Measurements from ENCODE around the gene OXCT2.
A peak's percentile ranks its signal among the peaks of the same experiment; 100 is the strongest.
"Not testable (repeated sequence)": the region's sequence is repeated elsewhere in the genome, so short reads cannot be mapped to it uniquely, and the experiment has no call there.

OXCT2 gene

DNA sequence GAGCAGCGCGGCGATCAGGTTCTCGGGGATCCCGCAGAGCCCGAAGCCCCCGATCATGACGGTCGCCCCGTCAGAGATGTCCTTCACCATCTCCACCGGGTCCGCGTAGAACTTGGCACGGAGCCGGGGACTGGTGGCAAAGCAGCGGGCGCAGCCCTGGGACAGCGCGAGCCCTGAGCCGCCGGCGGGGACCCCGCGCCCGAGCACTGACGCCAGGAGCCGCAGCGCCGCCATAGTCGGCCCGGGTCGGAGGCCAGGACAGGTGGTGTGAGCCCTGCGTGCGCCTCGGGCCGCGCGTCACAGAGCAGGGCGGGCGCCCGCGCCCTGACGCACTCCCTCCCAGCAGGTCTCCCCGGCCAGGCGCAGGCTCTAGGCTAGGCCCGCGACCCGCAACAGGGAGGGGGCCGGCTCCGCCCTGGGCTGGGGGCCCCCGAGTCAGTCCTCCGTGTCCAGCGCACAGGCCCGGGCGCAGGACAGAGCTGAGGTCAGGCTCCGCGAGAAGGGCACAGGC lies at the start of gene OXCT2:
TSS of gene OXCT2 (minus strand) at position 327 of the 511 bp plus-strand sequence. CDS start at position 234, 93 bp downstream.
- DNase-seq (ENCODE audit: low spot score); in situ Hi-C loops (cut with MboI; ENCODE audit: low pct_unique_long_range_greater_than_20kb, low sequenced_read_pairs, unreplicated experiment): not testable (repeated sequence)

- no peak for TF ChIP-seq CTCF (IDR thresholded peaks at IDR 0.05; ENCODE audit: extremely low read depth, insufficient read depth, missing control alignments)
- in situ Hi-C loops (cut with MboI; ENCODE audit: low pct_unique_long_range_greater_than_20kb, low sequenced_read_pairs, unreplicated experiment): loop anchor here (10.0 kb wide), 1 partner anchor 156 kb away; no protein-coding TSS in a partner anchor
- peak; percentile 4 for DNase-seq (ENCODE audit: low spot score)
These were observed 48.1 kb upstream of the OXCT2 start for GRCh38 chr1:39819091-39819812.

DNA sequence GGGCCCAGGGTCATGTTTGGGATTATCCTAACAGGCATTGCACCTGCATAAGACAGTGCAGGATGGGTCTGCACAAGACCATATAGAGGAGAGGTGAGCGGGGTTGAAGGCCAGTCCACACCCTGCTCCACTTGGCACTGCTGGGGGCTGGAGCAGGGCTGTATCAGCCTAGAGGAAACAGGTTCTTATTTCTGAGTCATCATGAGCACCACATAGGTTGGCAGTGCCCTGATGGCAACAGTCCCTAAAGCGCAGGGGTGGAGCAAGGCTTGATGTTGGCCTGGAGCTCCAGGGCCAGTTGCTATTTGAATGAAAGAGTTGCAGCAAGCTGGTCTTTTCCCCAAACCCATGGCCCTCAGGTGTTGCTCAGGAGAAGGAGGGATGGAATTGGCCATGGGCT lies 47.3 kb upstream of the OXCT2 start:
- no peak for TF ChIP-seq CTCF (IDR thresholded peaks at IDR 0.05; ENCODE audit: extremely low read depth, insufficient read depth, missing control alignments)
- in situ Hi-C loops (cut with MboI; ENCODE audit: low pct_unique_long_range_greater_than_20kb, low sequenced_read_pairs, unreplicated experiment): loop anchor here (10.0 kb wide), 1 partner anchor 156 kb away; no protein-coding TSS in a partner anchor
- peak; percentile 9 for DNase-seq (ENCODE audit: low spot score)

GRCh38 chr1:39817091-39817932 lies 46.2 kb upstream of the OXCT2 start:
- in situ Hi-C loops (cut with MboI; ENCODE audit: low pct_unique_long_range_greater_than_20kb, low sequenced_read_pairs, unreplicated experiment): loop anchor here (10.0 kb wide), 1 partner anchor 157 kb away; no protein-coding TSS in a partner anchor
- peak; percentile 50 for TF ChIP-seq CTCF (IDR thresholded peaks at IDR 0.05; ENCODE audit: extremely low read depth, insufficient read depth, missing control alignments)
- peak; percentile 83 for DNase-seq (ENCODE audit: low spot score)

DNA sequence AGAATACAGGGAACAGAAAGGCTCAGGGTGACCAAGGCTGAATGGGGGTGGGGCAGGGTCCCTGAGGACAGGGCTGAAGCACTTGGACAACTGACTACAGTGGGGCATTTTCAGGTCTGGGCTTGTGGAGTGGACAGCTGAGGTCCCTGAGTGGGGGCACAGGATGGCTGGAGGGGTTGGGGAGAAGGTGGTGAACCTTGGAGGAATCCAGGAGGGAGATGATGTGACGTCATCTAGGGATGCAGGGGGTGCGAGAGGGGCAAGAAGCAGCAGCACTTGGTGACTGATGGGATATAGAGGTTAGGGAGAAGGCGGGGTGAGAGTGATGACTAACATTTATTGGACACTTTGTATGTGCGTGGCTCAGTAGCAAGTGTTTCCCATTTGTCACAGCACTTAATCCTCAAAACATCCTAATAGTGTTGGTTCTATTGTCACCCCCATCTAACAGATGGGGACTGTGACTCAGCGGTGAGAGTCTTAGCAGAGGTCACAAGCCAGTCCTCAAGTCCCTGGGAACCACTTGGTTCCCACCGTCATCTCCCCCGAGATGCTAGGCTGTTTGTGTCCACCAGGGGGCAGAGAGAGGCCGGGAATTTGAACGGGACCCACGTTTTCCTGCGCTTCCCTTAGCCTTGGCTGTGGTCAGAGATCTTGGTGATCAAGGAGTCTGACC lies 45.4 kb upstream of the OXCT2 start:
- in situ Hi-C loops (cut with MboI; ENCODE audit: low pct_unique_long_range_greater_than_20kb, low sequenced_read_pairs, unreplicated experiment): loop anchor here (10.0 kb wide), 1 partner anchor 158 kb away; no protein-coding TSS in a partner anchor
- DNase-seq (ENCODE audit: low spot score): peak; percentile 78
- peak; percentile 77 for TF ChIP-seq CTCF (IDR thresholded peaks at IDR 0.05; ENCODE audit: extremely low read depth, insufficient read depth, missing control alignments)

DNA sequence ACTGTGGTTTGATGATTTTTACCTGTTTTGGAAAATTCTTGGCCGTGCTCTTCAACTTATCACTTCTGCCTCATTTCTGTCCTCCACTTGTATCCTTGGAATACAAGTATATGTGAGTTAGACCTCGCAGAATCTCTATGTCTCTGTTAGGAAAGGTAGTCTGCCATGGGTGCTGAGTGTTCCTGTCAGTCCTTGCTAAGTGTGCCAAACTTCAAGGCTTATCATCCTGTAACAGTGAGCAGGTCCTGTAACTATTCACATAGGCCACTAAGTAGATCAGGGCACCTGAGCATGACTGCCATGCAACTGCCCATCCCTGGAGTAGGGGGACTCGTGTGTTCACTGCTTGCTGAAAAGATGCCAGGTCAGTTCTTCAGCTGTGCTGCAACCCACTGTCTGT lies 41.8 kb upstream of the OXCT2 start:
- DNase-seq (ENCODE audit: low spot score): no peak
- no peak for TF ChIP-seq CTCF (IDR thresholded peaks at IDR 0.05; ENCODE audit: extremely low read depth, insufficient read depth, missing control alignments)
- in situ Hi-C loops (cut with MboI; ENCODE audit: low pct_unique_long_range_greater_than_20kb, low sequenced_read_pairs, unreplicated experiment): loop anchor here (10.0 kb wide), 1 partner anchor 162 kb away; no protein-coding TSS in a partner anchor
